Esophagus (tissue), 2 donors: ENCODE results near the gene BPIFB6. TPM values are rescaled to one million over a fixed set of nuclear protein-coding genes. Genes with fewer than 3 reads are reported as not detected.
"Not testable (repeated sequence)": the region's sequence is repeated elsewhere in the genome, so short reads cannot be mapped to it uniquely, and the experiment has no call there.

Experiments used
- H3K27ac ChIP-seq, 2 donors: one replicate each; pipeline ENCODE4 v1.5.1; 2013; ENCODE audit warnings: low read depth in 2 of 2, mild to moderate bottlenecking in 2 of 2, inconsistent platforms in 1 of 2, low read length in 1 of 2, moderate library complexity in 1 of 2
- H3K27me3 ChIP-seq, 2 donors: one replicate each; pipeline ENCODE4 v1.6.1; 2013; ENCODE audit warnings: low read length in 2 of 2, control low read depth in 1 of 2, mild to moderate bottlenecking in 1 of 2; ENCODE audit not compliant: insufficient read depth in 2 of 2, control insufficient read depth in 1 of 2
- H3K36me3 ChIP-seq, 2 donors: one replicate each; pipeline ENCODE4 v1.6.1; 2013; ENCODE audit warnings: low read length in 1 of 2; ENCODE audit not compliant: control insufficient read depth in 2 of 2, insufficient read depth in 2 of 2
- H3K4me1 ChIP-seq, 2 donors: one replicate each; pipeline ENCODE4 v1.6.1; 2013; ENCODE audit warnings: low read length in 1 of 2; ENCODE audit not compliant: control insufficient read depth in 2 of 2, insufficient read depth in 2 of 2
- H3K4me3 ChIP-seq, 2 donors: one replicate each; pipeline ENCODE4 v1.5.1; 2013; ENCODE audit warnings: low read length in 2 of 2, mild to moderate bottlenecking in 2 of 2, low read depth in 1 of 2, moderate library complexity in 1 of 2
- H3K9me3 ChIP-seq, 2 donors: one replicate each; pipeline ENCODE4 v1.6.1; 2013; ENCODE audit warnings: mild to moderate bottlenecking in 2 of 2, low read depth in 1 of 2, low read length in 1 of 2, moderate library complexity in 1 of 2; ENCODE audit not compliant: control insufficient read depth in 2 of 2, insufficient read depth in 1 of 2
- WGBS, 2 donors: extraction: QIAGEN DNeasy Blood & Tissue Kit; methylation state at CpG; one replicate each; pipeline ENCODE4 v1.1.7; 2013; 5-methylcytosine and 5-hydroxymethylcytosine counted together
- polyA plus RNA-seq, 2 donors: library from polyadenylated mRNA; stranded (reverse); fragments of 200-250 nt; gene quantifications; one replicate each; pipeline ENCODE4 v1.2.3, GENCODE V29; 2013
- donor health status: healthy with polysubstance abuse.
- donor health status: Bipolar disorder and iron deficiency.

BPIFB6 gene
- polyA plus RNA-seq, 2 donors: not detected

DNA sequence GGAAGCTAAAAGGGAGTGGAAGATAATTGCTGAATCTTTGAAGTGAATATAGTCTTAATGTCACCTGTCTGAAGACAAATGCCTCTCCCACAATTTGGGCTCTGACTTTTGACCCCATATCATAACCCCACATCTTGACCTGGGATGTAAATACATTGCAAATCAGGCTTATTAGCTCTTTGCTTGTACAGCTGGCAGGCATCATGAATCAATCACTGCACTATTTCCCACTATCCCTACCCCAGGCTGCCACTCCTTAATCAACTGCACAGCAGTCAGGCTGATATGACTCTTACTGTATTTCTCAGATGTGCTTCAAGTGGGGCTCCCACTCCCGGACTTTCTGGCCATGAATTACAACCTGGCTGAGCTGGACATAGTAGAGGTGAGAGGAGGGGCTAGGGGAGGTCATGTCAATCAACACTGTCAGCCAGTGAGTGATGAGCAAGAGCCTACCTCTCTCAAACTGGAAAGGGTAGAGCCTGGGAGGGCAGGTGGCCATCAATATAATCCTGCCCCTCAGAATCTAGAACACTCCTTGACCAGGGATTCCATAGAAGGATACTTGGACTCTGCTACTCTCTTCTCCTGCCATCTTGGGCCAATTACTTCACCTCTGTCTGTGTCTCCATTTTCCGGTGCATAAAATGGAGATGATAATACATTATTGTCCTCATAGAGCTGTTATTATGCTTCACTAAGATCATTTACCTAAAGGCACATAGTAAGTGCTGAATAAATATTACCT lies 11.7 kb downstream of the BPIFB6 start:
- peaks cover 0 to 11% of the 10 kb centered on the region in 2 donors for H3K9me3 ChIP-seq
- 65 to 76% methylated on average over 2 of the region's 2 CpGs for WGBS, 2 donors

DNA sequence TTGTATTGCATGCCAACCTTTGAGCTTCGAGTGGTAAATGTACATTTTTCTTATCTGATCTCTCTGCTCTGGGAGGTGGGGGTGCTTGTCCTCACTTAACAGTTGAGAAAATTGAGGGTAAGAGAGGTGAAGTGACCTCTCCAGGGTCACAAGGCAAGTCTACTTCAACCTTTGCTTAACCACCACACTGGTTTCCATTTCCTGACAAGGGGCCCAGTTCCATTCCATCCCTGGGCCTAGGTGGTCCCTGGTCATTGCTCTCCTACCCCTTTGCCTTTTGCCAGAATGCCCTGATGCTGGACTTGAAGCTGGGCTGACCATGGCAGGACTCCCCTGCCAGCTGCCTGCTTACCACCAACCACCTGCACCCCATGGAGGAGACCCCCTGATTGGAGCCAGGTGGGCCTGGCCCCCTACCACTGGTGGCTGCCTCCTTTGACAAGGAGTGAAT lies 12.3 kb downstream of the BPIFB6 start:
- no peak overlapping the region for H3K4me3 ChIP-seq
- no peak overlapping the region for H3K27ac ChIP-seq
- no peaks in the 10 kb centered on the region for H3K27me3 ChIP-seq
- H3K4me1 ChIP-seq: no peaks in the 10 kb centered on the region
- 30 to 36% methylated on average over 1 of the region's 1 CpG for whole genome bisulfite sequencing, 2 donors
- peaks cover 0 to 11% of the 10 kb centered on the region in 2 donors for H3K9me3 ChIP-seq
- H3K36me3 ChIP-seq: no peaks in the 10 kb centered on the region

More for the DNA sequence above, 11.7 kb downstream of the BPIFB6 start:
- Histone ChIP-seq H3K4me1 (no peaks in the 10 kb centered on the region), H3K27ac (no peak overlapping the region), H3K36me3 (no peaks in the 10 kb centered on the region), H3K4me3 (no peak overlapping the region), H3K27me3 (no peaks in the 10 kb centered on the region)

DNA sequence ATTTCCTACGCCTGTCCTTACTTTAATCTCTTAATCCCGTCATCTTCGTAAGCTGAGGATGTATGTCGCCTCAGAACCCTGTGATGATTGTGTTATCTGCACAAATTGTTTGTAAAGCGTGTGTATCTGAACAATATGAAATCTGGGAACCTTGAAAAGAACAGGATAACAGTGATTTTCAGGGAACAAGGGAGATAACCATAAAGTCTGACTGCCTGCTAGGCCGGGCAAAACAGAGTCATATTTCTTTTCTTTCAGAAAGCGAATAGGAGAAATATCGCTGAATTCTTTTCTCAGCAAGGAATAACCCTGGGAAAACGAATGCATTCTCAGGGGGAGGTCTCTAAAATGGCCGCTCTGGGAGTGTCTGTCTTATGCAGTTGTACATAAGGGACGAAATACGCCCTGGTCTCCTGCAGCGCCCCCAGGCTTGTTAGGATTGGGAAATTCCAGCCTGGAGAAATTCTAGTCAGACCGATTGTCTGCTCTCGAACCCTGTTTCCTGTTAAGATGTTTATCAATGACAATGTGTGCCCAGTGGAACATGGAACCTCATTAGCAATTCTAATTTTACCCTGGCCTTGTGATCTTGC lies 13.8 kb downstream of the BPIFB6 start:
- H3K27ac ChIP-seq, H3K36me3 ChIP-seq, H3K4me1 ChIP-seq, H3K27me3 ChIP-seq, H3K9me3 ChIP-seq, H3K4me3 ChIP-seq: not testable (repeated sequence)
- 79 to 89% methylated on average over 15 of the region's 15 CpGs for WGBS, 2 donors

GRCh38 chr20:33046412-33046811 lies 15.0 kb downstream of the BPIFB6 start:
- Histone ChIP-seq H3K27me3 (no peaks in the 10 kb centered on the region), H3K4me1 (no peaks in the 10 kb centered on the region), H3K4me3 (no peak overlapping the region), H3K9me3 (peaks cover 0 to 9% of the 10 kb centered on the region in 2 donors), H3K27ac (no peak overlapping the region), H3K36me3 (no peaks in the 10 kb centered on the region)
- WGBS, 2 donors: 71 to 72% methylated on average over 3 of the region's 3 CpGs

- H3K27ac ChIP-seq: no peak overlapping the region
- H3K4me1 ChIP-seq: no peaks in the 10 kb centered on the region
- H3K27me3 ChIP-seq: no peaks in the 10 kb centered on the region
- WGBS, 2 donors: 64 to 77% methylated on average over 4 of the region's 4 CpGs
- no peaks in the 10 kb centered on the region for H3K36me3 ChIP-seq
- H3K4me3 ChIP-seq: no peak overlapping the region
- H3K9me3 ChIP-seq: no peaks in the 10 kb centered on the region
These were observed 19.9 kb downstream of the BPIFB6 start for GRCh38 chr20:33051333-33051732.

- Histone ChIP-seq H3K4me1 (no peaks in the 10 kb centered on the region), H3K9me3 (no peaks in the 10 kb centered on the region)
- 77 to 81% methylated on average over 25 of the region's 25 CpGs for WGBS, 2 donors
These were observed 22.1 kb downstream of the BPIFB6 start, which contains the start of gene BPIFB3 for GRCh38 chr20:33053291-33054106. Gene BPIFB3 (plus strand): TSS chr20:33053903. CDS start chr20:33055436, 1,533 bp downstream.

DNA sequence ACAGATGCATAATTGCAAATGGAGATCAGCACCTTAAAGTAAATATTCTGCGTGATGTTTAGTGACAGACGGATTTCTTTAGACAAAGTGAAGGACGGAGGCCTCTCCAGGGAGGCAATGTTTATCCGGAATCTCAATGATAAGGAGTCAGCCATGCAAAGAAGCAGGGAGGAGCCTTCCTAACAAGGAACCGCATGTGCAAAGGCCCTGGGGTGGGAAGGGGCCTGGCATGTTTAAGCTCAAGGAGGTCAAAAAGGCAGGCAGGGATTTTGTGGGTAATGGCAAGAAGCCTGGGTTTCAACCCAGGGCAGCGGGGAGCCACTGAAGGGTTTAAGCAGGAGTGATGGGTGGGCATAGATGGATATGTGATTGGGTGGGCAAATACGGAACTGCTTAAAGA lies 22.9 kb downstream of the BPIFB6 start:
- Histone ChIP-seq H3K27me3 (no peaks in the 10 kb centered on the region), H3K27ac (no peak overlapping the region), H3K36me3 (no peaks in the 10 kb centered on the region), H3K4me1 (no peaks in the 10 kb centered on the region), H3K9me3 (no peaks in the 10 kb centered on the region), H3K4me3 (no peak overlapping the region)
- 79% methylated on average over 7 of the region's 7 CpGs for WGBS, 2 donors

More at GRCh38 chr20:33053291-33054106, 22.1 kb downstream of the BPIFB6 start, which contains the start of gene BPIFB3:
- Histone ChIP-seq H3K27me3 (no peaks in the 10 kb centered on the region), H3K27ac (no peak within 1 kb of the TSS), H3K36me3 (no peaks in the 10 kb centered on the region), H3K4me3 (no peak within 1 kb of the TSS)

GRCh38 chr20:33054791-33055190 lies 23.3 kb downstream of the BPIFB6 start:
- WGBS, 2 donors: 74 to 79% methylated on average over 2 of the region's 2 CpGs
- Histone ChIP-seq H3K27me3 (no peaks in the 10 kb centered on the region), H3K9me3 (no peaks in the 10 kb centered on the region), H3K27ac (no peak overlapping the region), H3K36me3 (no peaks in the 10 kb centered on the region), H3K4me1 (no peaks in the 10 kb centered on the region), H3K4me3 (no peak overlapping the region)

- no peaks in the 10 kb centered on the region for H3K36me3 ChIP-seq
- H3K4me1 ChIP-seq: no peaks in the 10 kb centered on the region
- no peak overlapping the region for H3K27ac ChIP-seq
- H3K9me3 ChIP-seq: no peaks in the 10 kb centered on the region
- no peaks in the 10 kb centered on the region for H3K27me3 ChIP-seq
- WGBS, 2 donors: 78% methylated on average over 7 of the region's 7 CpGs
- H3K4me3 ChIP-seq: no peak overlapping the region
These were observed 27.7 kb downstream of the BPIFB6 start for GRCh38 chr20:33059136-33059535.
